B cell (primary cell): Measurements from ENCODE around the gene PCNX4.

ENCODE experiments used
- EZH2 ChIP-seq: IDR thresholded peaks from 2 replicates; pipeline ENCODE4 v1.6.1; 2012; ENCODE audit warnings: borderline replicate concordance, low read depth, mild to moderate bottlenecking, moderate library complexity, low read length; ENCODE audit not compliant: insufficient read depth, poor library complexity, severe bottlenecking
- TF ChIP-seq, protein P1 (sequence below): fragments of 200-600 bp; IDR thresholded peaks from one replicate; pipeline ENCODE4 v1.8.0; 2022; ENCODE audit warnings: antibody characterized with exemption, mild to moderate bottlenecking

- TF ChIP-seq, protein P1, sequence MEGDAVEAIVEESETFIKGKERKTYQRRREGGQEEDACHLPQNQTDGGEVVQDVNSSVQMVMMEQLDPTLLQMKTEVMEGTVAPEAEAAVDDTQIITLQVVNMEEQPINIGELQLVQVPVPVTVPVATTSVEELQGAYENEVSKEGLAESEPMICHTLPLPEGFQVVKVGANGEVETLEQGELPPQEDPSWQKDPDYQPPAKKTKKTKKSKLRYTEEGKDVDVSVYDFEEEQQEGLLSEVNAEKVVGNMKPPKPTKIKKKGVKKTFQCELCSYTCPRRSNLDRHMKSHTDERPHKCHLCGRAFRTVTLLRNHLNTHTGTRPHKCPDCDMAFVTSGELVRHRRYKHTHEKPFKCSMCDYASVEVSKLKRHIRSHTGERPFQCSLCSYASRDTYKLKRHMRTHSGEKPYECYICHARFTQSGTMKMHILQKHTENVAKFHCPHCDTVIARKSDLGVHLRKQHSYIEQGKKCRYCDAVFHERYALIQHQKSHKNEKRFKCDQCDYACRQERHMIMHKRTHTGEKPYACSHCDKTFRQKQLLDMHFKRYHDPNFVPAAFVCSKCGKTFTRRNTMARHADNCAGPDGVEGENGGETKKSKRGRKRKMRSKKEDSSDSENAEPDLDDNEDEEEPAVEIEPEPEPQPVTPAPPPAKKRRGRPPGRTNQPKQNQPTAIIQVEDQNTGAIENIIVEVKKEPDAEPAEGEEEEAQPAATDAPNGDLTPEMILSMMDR: no peak
- no peak for TF ChIP-seq EZH2
These were observed 68.7 kb downstream of the PCNX4 start for GRCh38 chr14:60160422-60160821.
